GM12878 (cell line): ENCODE data around the gene GIPC1. TPM values are rescaled to one million over a fixed set of nuclear protein-coding genes. Genes with fewer than 3 reads are reported as not detected.

Experiments
- ASH2L ChIP-seq: fragments of 300-600, 200-600 bp; sonication (generic); IDR thresholded peaks from 2 replicates; pipeline ENCODE4 v1.6.1; 2017; ENCODE audit warnings: low read depth, mild to moderate bottlenecking, borderline replicate concordance
- BCL3 ChIP-seq: IDR thresholded peaks from 2 replicates; pipeline ENCODE4 v1.6.1; 2011; ENCODE audit warnings: borderline replicate concordance, low read depth, mild to moderate bottlenecking, moderate library complexity, low read length; ENCODE audit not compliant: insufficient read depth, poor library complexity, severe bottlenecking
- CHD1 ChIP-seq: IDR thresholded peaks from 2 replicates; pipeline ENCODE4 v1.6.1; 2012; ENCODE audit warnings: low read depth, low read length, improper control_type of control experiment
- CUX1 ChIP-seq: IDR thresholded peaks from 2 replicates; pipeline ENCODE4 v1.6.1; 2012; ENCODE audit warnings: improper control_type of control experiment, low read depth, low read length; ENCODE audit not compliant: insufficient replicate concordance
- E2F8 ChIP-seq: fragments of 450-650 bp; IDR thresholded peaks from 2 replicates; pipeline ENCODE4 v1.6.1; 2018; ENCODE audit warnings: mild to moderate bottlenecking, low read depth, moderate library complexity; ENCODE audit not compliant: partially characterized antibody
- ETV6 ChIP-seq, 2 experiments: fragments of 450-650 bp in 1 of 2; IDR thresholded peaks in 1 of 2; conservative IDR thresholded peaks in 1 of 2; 2 replicates each; pipeline ENCODE4 v1.6.1; 2014; ENCODE audit warnings: antibody characterized with exemption in 1 of 2, borderline replicate concordance in 1 of 2, low read depth in 1 of 2, mild to moderate bottlenecking in 1 of 2, moderate library complexity in 1 of 2
- JUNB ChIP-seq: IDR thresholded peaks from 2 replicates; pipeline ENCODE4 v1.6.1; 2016; ENCODE audit warnings: antibody characterized with exemption, mild to moderate bottlenecking
- MLLT1 ChIP-seq: fragments of 450-650 bp; IDR thresholded peaks from 2 replicates; pipeline ENCODE4 v1.6.1; 2016; ENCODE audit warnings: mild to moderate bottlenecking
- MXI1 ChIP-seq: fragments of 150-350 bp; IDR thresholded peaks from 2 replicates; pipeline ENCODE4 v1.6.1; 2011; ENCODE audit warnings: low read depth, mild to moderate bottlenecking, inconsistent platforms, low read length, improper control_type of control experiment
- RAD21 ChIP-seq: IDR thresholded peaks from 2 replicates; pipeline ENCODE4 v1.6.1; 2011; ENCODE audit warnings: mild to moderate bottlenecking, low read depth, low read length, moderate library complexity; ENCODE audit not compliant: insufficient read depth
- RUNX3 ChIP-seq: IDR thresholded peaks from 2 replicates; pipeline ENCODE4 v1.6.1; 2012; ENCODE audit warnings: low read length, inconsistent platforms
- SMAD1 ChIP-seq: fragments of 450-650 bp; IDR thresholded peaks from 2 replicates; pipeline ENCODE4 v1.6.1; 2018; ENCODE audit warnings: mild to moderate bottlenecking, low read depth; ENCODE audit not compliant: partially characterized antibody
- SMAD5 ChIP-seq: IDR thresholded peaks from 2 replicates; pipeline ENCODE4 v1.6.1; 2016; ENCODE audit warnings: antibody characterized with exemption, low read depth
- SMARCA5 ChIP-seq: fragments of 450-650 bp; IDR thresholded peaks from 2 replicates; pipeline ENCODE4 v1.6.1; 2017; ENCODE audit warnings: mild to moderate bottlenecking
- STAT3 ChIP-seq: IDR thresholded peaks from 2 replicates; pipeline ENCODE4 v1.6.1; 2011; ENCODE audit warnings: low read depth, low read length, improper control_type of control experiment
- USF2 ChIP-seq: IDR thresholded peaks from 2 replicates; pipeline ENCODE4 v1.6.1; 2011; ENCODE audit warnings: low read depth, low read length, improper control_type of control experiment, borderline replicate concordance
- YY1 ChIP-seq: IDR thresholded peaks from 2 replicates; pipeline ENCODE4 v1.6.1; 2011; ENCODE audit warnings: low read depth, mild to moderate bottlenecking, low read length
- polyA plus RNA-seq, 11 experiments: library from polyadenylated mRNA; depleted of rRNA in 4 of 11; unstranded in 6 of 11; stranded (reverse) in 5 of 11; fragments of >200 nt; fragmentation: Nextera tagmentation in 4 of 11; fragmentation: Illumina TruSeq in 1 of 11; extraction: Ambion mirVana in 4 of 11; extraction: Trizol in 1 of 11; gene quantifications; 1 replicate in 1 of 11; 2 replicates in 10 of 11; pipeline versions ENCODE4 v1.2.1 to v1.2.3, GENCODE V29; 2011 to 2016; ENCODE audit warnings: inconsistent platforms in 2 of 11, missing spikeins in 2 of 11, low read depth in 1 of 11
- total RNA-seq, 4 experiments: library from RNA; depleted of rRNA in 3 of 4; stranded (reverse); fragments of >200 nt in 3 of 4; fragmentation: Illumina TruSeq in 1 of 4; extraction: Trizol in 1 of 4; gene quantifications; 2 replicates each; pipeline versions ENCODE4 v1.2.1 to v1.2.3, GENCODE V29; 2013 to 2021

GIPC1 gene
- total and polyA plus RNA-seq, 10 of the 15 experiments (the other 5 are each of a cell fraction or from before 2014, with no cell fraction given), result 0.47 to 24.1 (median 13.6) TPM

- TF ChIP-seq MLLT1 (no peak), CUX1 (no peak), MXI1 (no peak), BCL3 (no peak), RAD21 (no peak), CHD1 (no peak), SMARCA5 (peak; percentile 3; the same call in 1 of the 2 replicates), SMAD5 (no peak), RUNX3 (no peak), ASH2L (no peak), SMAD1 (no peak), JUNB (no peak), YY1 (no peak), USF2 (peak; percentile 61), STAT3 (no peak), E2F8 (no peak), ETV6 (conservative IDR thresholded peaks at IDR 0.05 in 1 of 2, IDR thresholded peaks at IDR 0.05 in 1 of 2; ENCODE audit: borderline replicate concordance in 1 of 2, low read depth in 1 of 2) (no peak)
Observed at GRCh38 chr19:14496029-14496833, at the start of gene GIPC1 (continued).
